Activated T-cell treated with anti-CD3 and anti-CD28 coated beads, Interleukin-2, amount 50 U/mL, for 1 hour (primary cell): ENCODE results near the gene CGREF1.
"Not testable (repeated sequence)": the region's sequence is repeated elsewhere in the genome, so short reads cannot be mapped to it uniquely, and the experiment has no call there.

ENCODE experiments used
- DNase-seq: peaks from one replicate; pipeline ENCODE4 v3.0.0-alpha.2; 2020

The CGREF1 gene

GRCh38 chr2:27086090-27086723 is 32.7 kb downstream of the CGREF1 start:
- peak; percentile 99 for DNase-seq

DNA sequence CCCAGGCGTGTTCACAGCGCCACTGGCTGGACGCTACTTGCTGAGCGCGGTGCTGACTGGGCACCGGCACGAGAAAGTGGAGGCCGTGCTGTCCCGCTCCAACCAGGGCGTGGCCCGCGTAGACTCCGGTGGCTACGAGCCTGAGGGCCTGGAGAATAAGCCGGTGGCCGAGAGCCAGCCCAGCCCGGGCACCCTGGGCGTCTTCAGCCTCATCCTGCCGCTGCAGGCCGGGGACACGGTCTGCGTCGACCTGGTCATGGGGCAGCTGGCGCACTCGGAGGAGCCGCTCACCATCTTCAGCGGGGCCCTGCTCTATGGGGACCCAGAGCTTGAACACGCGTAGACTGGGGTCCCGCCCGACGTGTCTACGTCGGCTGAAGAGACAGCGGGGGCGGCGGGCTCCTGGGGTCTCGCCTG is 33.2 kb downstream of the CGREF1 start:
- DNase-seq, result no peak

DNA sequence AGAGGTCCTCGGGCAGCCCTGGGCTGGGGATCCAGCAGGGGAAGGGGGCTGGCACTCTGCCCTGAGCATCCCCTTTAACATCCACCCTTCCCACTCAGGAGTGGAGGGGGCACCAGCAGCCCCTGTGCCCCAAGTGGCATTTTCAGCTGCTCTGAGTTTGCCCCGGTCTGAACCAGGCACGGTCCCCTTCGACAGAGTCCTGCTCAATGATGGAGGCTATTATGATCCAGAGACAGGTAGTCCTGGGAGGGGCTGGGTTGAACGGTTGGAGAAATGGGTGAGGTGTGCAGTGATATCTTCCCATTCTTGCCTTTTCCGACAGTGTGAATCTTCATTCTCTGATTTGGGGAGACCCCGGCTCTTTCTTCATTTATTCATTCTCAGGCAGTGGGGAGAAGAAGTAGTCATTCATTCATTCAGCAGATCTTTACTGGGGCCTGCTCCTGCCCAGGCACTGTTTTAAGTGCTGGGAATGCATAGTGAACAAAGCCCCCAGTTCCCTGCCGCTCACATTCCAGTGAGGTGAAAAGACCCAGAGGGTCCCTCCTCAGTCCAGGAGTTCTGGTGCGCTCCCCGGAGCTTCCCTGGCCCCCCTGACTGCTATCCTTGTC is 33.8 kb downstream of the CGREF1 start:
- DNase-seq, result no peak

DNA sequence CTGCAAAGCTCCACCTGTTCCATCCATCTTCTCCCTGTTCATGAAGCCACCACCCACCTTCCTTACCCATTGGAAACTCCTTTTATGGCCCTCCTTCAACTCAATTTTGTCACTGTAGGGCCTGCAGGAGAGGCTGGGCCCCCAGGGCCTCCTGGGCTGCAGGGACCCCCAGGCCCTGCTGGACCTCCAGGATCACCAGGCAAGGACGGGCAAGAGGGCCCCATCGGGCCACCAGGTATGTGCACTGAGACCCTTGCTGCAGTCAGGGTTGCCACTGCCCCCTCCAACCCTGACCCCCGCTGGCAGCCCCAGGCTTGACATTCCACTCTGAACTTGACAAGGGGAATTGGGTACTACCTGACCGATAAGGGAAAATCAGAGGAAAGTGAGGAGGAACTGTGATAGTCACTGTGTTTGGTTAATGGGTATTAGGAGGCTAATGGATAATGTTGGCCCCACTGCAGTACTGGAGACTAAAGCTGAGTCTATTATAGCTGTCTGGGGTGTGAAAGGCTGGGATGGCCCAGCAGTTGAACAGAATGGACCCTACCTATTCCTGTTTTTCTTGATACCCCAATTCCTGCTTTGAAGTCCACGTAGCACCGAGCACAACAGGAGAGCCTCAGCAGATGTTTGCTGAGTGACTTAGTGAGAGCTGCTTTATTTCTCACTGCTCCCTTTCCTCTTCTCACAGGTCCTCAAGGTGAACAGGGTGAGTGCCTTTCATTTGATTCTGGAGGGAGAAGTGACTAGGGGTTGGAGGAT is 34.4 kb downstream of the CGREF1 start:
- no peak for DNase-seq

DNA sequence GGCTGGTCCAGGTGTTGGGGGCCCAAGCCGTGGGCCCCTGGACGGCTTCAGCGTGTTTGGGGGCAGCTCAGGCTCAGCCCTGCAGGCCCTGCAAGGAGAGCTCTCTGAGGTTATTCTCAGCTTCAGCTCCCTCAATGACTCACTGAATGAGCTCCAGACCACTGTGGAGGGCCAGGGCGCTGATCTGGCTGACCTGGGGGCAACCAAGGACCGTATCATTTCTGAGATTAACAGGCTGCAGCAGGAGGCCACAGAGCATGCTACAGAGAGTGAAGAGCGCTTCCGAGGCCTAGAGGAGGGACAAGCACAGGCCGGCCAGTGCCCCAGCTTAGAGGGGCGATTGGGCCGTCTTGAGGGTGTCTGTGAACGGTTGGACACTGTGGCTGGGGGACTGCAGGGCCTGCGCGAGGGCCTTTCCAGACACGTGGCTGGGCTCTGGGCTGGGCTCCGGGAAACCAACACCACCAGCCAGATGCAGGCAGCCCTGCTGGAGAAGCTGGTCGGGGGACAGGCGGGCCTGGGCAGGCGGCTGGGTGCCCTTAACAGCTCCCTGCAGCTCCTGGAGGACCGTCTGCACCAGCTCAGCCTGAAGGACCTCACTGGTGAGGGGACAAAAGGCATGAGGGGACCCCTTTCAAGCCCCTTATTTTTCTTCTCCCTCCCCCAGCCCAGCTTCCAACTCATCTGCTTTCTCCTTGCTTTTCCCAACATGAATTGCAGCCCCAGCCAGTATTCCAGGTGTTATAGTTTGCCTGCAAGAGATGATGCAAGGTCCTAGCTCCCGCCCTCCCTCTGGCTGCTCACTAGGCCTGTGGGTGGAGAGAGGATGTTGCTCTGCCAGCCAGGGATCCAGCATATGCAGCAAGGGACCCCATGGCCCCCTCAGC is 35.3 kb downstream of the CGREF1 start:
- no peak for DNase-seq

DNA sequence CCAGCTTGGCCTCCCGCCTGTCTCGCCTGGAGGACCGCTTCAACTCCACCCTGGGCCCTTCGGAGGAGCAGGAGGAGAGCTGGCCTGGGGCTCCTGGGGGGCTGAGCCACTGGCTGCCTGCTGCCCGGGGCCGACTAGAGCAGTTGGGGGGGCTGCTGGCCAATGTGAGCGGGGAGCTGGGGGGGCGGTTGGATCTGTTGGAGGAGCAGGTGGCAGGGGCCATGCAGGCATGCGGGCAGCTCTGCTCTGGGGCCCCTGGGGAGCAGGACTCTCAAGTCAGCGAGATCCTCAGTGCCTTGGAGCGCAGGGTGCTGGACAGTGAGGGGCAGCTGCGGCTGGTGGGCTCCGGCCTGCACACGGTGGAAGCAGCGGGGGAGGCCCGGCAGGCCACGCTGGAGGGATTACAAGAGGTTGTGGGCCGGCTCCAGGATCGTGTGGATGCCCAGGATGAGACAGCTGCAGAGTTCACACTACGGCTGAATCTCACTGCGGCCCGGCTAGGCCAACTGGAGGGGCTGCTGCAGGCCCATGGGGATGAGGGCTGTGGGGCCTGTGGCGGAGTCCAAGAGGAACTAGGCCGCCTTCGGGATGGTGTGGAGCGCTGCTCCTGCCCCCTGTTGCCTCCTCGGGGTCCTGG is 36.0 kb downstream of the CGREF1 start:
- no peak for DNase-seq

- DNase-seq, result no peak
These were observed 36.8 kb downstream of the CGREF1 start for GRCh38 chr2:27081984-27082772.

- DNase-seq, result no peak
These were observed 38.4 kb downstream of the CGREF1 start for GRCh38 chr2:27080603-27080936.

DNA sequence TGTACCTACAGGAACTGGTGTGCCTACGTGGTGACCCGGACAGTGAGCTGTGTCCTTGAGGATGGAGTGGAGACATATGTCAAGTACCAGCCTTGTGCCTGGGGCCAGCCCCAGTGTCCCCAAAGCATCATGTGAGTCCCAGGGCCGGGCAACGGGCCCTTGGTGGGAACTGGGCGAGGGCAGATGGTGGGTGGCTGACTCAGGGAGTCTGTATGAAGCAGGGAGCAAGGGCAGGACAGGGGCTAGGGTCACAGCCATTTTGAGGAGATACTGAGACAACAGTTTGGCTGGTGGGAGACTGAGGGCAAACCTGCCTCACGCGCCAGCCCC is 38.8 kb downstream of the CGREF1 start:
- no peak for DNase-seq

- no peak for DNase-seq
These were observed 39.4 kb downstream of the CGREF1 start for GRCh38 chr2:27079233-27080139.

DNA sequence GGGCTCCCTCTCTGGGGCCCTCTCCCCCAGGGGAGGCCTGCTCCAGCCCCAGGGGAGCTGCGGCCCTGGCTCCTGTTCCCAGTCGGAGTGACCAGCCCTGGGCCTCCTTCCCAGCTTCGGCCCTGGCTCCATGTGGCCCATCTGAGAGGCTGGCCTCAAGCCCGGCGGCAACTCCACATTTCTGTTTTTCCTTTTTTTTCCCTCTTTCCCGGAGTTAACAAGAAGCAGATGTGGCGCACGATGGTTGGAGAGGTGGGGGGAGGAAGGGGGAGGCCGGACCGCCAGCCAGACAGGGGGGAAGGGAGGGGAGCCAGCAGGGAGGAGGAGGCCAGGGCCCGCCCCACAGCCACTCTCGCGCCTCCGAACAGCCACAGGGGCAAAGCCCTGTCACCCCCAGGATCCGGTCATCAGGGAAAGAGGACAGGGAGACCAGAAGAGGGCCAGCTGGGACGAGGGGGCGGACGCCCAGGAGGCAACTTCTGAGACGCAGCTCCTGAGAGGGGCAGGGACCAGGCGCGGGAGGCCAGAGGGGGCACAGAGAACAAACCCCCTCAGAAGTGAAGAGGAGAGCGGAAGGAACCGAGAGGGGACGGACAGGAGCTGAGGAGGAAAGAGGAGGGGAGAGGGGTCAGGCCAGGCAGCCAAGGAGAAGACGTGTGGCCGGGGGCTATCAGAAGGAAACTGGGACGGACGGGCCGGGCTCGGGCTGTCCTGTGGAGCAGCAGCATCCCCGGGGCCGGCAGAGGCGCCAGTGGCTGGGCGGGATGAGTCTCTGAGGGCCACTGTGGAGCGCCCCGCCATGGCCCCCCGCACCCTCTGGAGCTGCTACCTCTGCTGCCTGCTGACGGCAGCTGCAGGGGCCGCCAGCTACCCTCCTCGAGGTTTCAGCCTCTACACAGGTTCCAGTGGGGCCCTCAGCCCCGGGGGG is 40.4 kb downstream of the CGREF1 start, which contains the start of gene EMILIN1:
Gene EMILIN1, plus strand, starts transcription at position 349 of the 928 bp plus-strand sequence. Its CDS starts 451 bp downstream, at position 800.
- no peak for DNase-seq

DNA sequence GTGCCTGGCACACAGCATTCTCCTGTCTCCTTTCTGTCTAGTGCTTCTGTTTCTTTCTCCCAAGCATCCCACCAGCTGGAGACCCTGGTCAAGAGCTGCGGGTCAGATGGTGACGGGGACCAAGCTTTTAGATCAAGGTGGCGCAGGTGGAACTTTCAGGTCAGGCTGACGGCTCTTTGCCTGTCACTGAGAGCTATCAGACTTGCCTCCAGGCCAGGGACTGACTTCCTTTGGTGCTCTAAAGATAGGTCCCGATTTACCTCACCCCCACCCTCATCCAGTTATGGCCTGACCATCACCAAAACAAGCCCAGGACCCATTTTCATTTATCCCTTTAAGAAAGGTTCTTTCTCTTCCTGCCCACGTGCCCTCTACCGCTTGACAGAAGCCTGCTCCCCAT is 41.7 kb downstream of the CGREF1 start:
- DNase-seq, result no peak

DNA sequence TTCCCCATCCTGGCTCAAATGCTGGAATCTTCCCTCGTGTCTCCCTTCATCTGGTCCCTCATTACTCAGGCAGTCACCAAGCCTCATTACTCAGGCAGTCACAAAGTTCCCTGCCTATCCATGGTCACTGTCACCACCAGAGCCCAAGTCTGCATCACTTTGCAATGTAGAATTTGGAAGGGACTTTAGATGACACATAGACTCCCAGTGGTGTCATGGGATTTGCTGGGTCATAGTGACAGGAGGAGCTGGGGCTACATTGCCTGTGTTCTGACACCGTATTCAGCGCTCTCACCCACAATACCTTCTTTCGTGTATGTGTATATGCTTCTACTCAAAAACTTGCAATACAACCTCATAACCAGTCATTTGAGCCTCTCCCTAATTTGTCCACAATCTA is 42.6 kb downstream of the CGREF1 start:
- DNase-seq, result no peak

DNA sequence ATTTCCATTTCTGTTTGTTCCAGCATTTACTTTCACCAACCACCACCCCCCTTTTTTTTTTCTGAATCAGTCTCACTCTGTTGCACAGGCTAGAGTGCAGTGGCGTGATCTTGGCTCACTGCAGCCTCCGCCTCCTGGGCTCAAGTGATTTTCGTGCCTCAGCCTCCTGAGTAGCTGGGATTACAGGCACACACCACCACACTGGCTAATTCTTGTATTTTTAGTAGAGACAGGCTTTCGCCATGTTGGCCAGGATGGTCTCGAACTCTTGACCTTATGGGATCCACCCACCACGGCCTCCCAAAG is 43.4 kb downstream of the CGREF1 start:
- DNase-seq, result not testable (repeated sequence)

DNA sequence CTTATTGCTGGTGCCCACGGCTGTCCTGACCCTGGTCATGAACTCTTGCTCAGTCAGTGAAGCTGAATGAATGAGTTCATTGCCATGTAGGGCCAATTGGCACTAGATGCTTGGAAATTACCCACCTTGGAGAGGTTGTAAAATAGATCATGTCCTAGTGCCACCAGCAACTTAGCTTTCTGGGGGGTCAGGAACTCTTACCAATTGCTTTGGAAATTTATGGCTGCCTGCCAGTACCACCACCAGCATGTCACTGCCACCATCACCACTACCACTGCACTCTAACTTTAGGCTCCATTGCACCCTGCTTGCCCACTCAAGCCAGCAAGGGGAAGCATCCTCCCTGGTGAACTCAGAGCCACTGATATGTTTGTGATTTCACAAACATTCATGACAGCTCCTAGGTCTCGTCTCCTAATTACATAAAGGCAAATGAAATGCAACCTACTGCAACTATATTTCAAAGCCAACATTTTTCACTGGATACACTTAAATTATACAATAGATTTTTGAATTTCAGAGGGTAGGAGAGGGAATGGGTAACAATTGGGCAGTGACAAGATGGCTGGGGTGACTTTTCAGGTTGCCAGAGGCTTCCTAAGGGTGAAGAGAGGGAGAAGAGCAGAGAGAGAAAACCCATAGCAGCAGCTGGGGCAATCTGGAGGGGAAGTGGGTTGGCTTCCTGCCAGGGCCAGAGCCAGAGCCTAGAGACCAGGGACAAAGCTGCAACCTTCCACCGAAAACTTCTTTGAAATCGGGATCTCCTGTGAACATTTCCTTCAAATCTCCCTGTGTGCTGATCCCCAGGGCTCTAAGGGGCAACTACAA is 44.0 kb downstream of the CGREF1 start:
- DNase-seq, result peak; percentile 53

GRCh38 chr2:27073782-27074181 is 45.1 kb downstream of the CGREF1 start:
- DNase-seq, result no peak

GRCh38 chr2:27072920-27073319 is 46.0 kb downstream of the CGREF1 start:
- DNase-seq, result no peak

DNA sequence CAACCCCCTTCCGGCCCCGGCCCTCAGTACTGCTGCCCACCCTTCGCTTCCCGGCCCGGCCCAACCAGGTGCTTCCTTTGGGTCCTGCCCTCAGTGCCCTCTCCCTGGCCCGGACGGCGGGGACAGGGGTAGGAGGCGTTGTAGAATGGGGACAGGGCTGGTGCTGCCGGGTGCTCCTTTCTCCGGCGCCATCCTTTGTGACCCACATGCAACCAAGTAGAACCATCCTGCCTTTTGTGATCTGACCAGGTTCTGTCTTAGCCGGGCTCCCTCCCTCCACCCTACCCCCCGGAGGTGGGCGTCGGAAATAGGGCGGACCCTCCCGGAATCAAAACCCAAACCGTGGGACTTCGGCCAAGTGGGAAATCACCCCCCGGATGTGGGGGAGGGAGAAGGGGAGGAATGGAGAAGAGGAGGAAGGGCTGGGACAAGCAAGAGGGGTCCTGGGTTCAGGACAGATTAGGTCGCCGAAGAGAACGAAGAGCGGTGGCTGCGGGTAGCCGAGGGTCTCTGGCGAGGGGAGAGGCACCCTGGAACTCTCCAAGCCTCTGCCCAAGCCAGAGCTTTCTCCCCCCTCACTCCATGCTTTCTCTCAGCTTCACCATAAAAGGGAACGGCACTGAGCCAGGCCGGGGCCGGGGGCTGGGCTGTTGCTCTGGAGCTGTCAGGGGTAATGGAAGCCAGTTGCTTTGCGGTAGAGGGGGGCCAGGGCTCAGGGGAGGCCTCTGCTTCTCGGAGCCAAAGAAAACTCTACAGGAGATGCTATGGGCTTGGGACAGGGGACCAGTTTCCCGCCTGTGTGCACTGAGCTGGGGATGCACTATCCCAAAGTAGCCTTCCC is 46.7 kb downstream of the CGREF1 start:
- no peak for DNase-seq
